ENCODE results near the gene STPG3. TPM values are rescaled to one million over a fixed set of nuclear protein-coding genes. Genes with fewer than 3 reads are reported as not detected.

STPG3 gene
- total and polyA plus RNA-seq, 9 of the 15 experiments (the other 6 are each of a cell fraction or from before 2014, with no cell fraction given), result not detected

GRCh38 chr9:137226338-137227053 lies 24.6 kb upstream of the STPG3 start:
- no peak overlapping the region for H3K4me3 ChIP-seq
- no peak for ATAC-seq
- 35% methylated on average over 15 of the region's 18 CpGs for WGBS (ENCODE audit: insufficient coverage, low coverage, missing lambda C conversion rate)
- no peak overlapping the region for H3K27ac ChIP-seq (ENCODE audit: extremely low read depth, low read depth, low read length)
- no peaks in the 10 kb centered on the region for H3K9me1 ChIP-seq (ENCODE audit: control insufficient read depth, insufficient read depth, low read length)
- H4K20me1 ChIP-seq (replicated peaks; ENCODE audit: control insufficient read depth, insufficient read depth, low read length), result no peaks in the 10 kb centered on the region
- TF ChIP-seq NFE2 (IDR thresholded peaks at IDR 0.05; ENCODE audit: low read depth), result no peak
- TF ChIP-seq ZBTB5 (IDR thresholded peaks at IDR 0.05), result no peak
- peak; percentile 12 for TF ChIP-seq ZFP36 (IDR thresholded peaks at IDR 0.05; ENCODE audit: low read depth, low read length, partially characterized antibody)
- TF ChIP-seq HNRNPK (IDR thresholded peaks at IDR 0.05; ENCODE audit: low read depth, low read length, poor library complexity, severe bottlenecking), result no peak
- TF ChIP-seq ZFPM2 (CRISPR knock-in tag; IDR thresholded peaks at IDR 0.05), result no peak
- no peak for TF ChIP-seq ELF2 (CRISPR knock-in tag; IDR thresholded peaks at IDR 0.05)
- no peak for TF ChIP-seq GTF2F1 (IDR thresholded peaks at IDR 0.05; ENCODE audit: low read depth, low read length)
- TF ChIP-seq TAF15 (IDR thresholded peaks at IDR 0.05; ENCODE audit: low read depth, low read length), result no peak
- 0 out of 2 replicates have a peak, but pooled peaks have one; percentile 2 for TF ChIP-seq RBFOX2 (IDR thresholded peaks at IDR 0.05; ENCODE audit: low read depth, low read length)
- no peak for TF ChIP-seq ZNF668 (CRISPR knock-in tag; IDR thresholded peaks at IDR 0.05)
- no peak for TF ChIP-seq MITF (IDR thresholded peaks at IDR 0.05)
- TF ChIP-seq ZNF707 (CRISPR knock-in tag; conservative IDR thresholded peaks at IDR 0.05), result no peak
- CTCF ChIA-PET (ENCODE audit: low intra/inter-chr PET ratio), result interaction anchor here (0.8 to 2.6 kb wide), 5 partner anchors 38 to 181 kb away, joined by 3 to 19 read pairs (median 5); partner anchors contain the start of genes ANAPC2, MAN1B1, NPDC1 and SSNA1
- POLR2A ChIA-PET, result interaction anchor here (0.7 to 1.9 kb wide), 4 partner anchors 14 to 40 kb away, joined by 3 to 6 read pairs (median 4); partner anchors contain the start of genes ANAPC2, SSNA1 and TUBB4B
- peak overlapping the region in 1 of 2 experiments; percentile 81; a peak in 1 of 4 replicates for H3K9ac ChIP-seq (ENCODE audit: insufficient read depth in 1 of 2, low read depth in 2 of 2, low read length in 2 of 2)
- no peak for FAIRE-seq
- no peak for DNase-seq (ENCODE audit: extremely low read depth in 1 of 4, low spot score in 3 of 4)
- H3K4me1 ChIP-seq (replicated peaks in 1 of 2; ENCODE audit: control insufficient read depth in 2 of 2, insufficient read depth in 2 of 2, low read length in 2 of 2), result peaks cover 21 to 96% of the 10 kb centered on the region in 2 experiments
- no peaks in the 10 kb centered on the region for H3K36me3 ChIP-seq (ENCODE audit: control insufficient read depth, insufficient read depth, low read length)
- no peak overlapping the region for H2AFZ ChIP-seq (ENCODE audit: low read depth, low read length)
- intact Hi-C loops (cut with micrococcal nuclease), result loop anchor here (1.0 to 2.0 kb wide), 3 partner anchors 38 to 176 kb away; partner anchors contain the start of genes ANAPC2 and SSNA1
- BruUV-seq (replicated peaks), result no TSS peak
- no peaks in the 10 kb centered on the region for H3K9me3 ChIP-seq (replicated peaks; ENCODE audit: control insufficient read depth, insufficient read depth, low read depth, low read length)
- H3K4me2 ChIP-seq (ENCODE audit: insufficient read depth, low read length), result no peak overlapping the region
- in situ Hi-C loops (cut with MboI), result loop anchor here (5.0 to 25.0 kb wide), 3 partner anchors 39 to 439 kb away; partner anchors contain the start of genes ANAPC2, CCDC183, SSNA1 and TMEM141
- H3K27me3 ChIP-seq (ENCODE audit: control insufficient read depth in 2 of 2, insufficient read depth in 2 of 2, low read length in 2 of 2), result no peaks in the 10 kb centered on the region
- no peaks in the 10 kb centered on the region for H3K79me2 ChIP-seq (ENCODE audit: control insufficient read depth, insufficient read depth, low read length)
